GM18505 (cell line): ENCODE data around the gene IGSF11.
"Not testable (repeated sequence)": the region's sequence is repeated elsewhere in the genome, so short reads cannot be mapped to it uniquely, and the experiment has no call there.

Experiments used
- ATAC-seq: cut with Tn5 transposase; IDR thresholded peaks from one replicate; pipeline ENCODE4 v1.9.1; 2021; ENCODE audit not compliant: unreplicated experiment
- POLR2A ChIP-seq: IDR thresholded peaks from 4 replicates; pipeline ENCODE4 v1.6.1; 2011; ENCODE audit warnings: borderline replicate concordance; ENCODE audit not compliant: insufficient read depth, insufficient read length; ENCODE audit errors: extremely low read depth

Gene IGSF11, protein sequence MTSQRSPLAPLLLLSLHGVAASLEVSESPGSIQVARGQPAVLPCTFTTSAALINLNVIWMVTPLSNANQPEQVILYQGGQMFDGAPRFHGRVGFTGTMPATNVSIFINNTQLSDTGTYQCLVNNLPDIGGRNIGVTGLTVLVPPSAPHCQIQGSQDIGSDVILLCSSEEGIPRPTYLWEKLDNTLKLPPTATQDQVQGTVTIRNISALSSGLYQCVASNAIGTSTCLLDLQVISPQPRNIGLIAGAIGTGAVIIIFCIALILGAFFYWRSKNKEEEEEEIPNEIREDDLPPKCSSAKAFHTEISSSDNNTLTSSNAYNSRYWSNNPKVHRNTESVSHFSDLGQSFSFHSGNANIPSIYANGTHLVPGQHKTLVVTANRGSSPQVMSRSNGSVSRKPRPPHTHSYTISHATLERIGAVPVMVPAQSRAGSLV

DNA sequence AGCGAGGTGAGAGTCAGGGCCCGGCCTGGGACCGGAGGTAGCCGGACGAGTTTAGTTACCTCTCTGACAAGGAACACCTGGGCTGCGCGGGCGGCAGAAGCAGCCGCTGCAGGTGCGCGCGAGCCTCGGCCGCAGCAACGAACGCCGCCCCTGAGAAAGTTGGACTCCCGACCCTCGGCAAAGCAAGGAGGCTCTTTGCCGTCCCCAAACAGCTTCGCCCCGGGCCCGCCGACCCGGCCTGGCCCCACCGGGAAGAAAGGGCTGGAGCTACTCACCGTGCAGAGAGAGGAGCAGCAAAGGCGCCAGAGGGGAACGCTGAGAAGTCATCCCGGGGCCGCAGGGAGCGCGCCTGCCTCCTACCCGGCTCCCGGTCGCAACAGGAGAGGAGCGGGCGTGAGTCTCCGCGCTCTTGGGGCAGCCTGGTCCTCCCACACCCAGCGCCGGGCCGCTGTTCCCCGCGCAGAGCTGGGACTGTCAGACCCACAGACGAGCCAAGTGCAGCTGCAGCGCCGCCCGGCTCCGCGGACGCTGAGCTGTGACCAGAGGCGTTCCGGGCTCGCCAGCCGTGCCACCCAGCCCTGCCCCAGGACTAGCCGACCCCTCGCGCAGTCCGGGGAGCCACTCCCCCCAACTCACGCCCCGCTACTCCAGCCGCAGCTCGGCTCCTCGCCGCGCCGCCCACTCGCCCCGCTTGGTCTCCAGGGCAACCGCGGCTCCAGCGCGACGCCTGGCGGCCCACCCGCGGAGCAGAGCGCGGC is at the start of gene IGSF11:
IGSF11 (minus strand) TSS at position 591 of the 758 bp plus-strand sequence; CDS start at position 327, 264 bp downstream.
- TF ChIP-seq POLR2A = no peak
- ATAC-seq = peak; percentile 98

- TF ChIP-seq POLR2A = no peak
- no peak for ATAC-seq
Observed at GRCh38 chr3:119080364-119080763, 45.7 kb upstream of the IGSF11 start.

DNA sequence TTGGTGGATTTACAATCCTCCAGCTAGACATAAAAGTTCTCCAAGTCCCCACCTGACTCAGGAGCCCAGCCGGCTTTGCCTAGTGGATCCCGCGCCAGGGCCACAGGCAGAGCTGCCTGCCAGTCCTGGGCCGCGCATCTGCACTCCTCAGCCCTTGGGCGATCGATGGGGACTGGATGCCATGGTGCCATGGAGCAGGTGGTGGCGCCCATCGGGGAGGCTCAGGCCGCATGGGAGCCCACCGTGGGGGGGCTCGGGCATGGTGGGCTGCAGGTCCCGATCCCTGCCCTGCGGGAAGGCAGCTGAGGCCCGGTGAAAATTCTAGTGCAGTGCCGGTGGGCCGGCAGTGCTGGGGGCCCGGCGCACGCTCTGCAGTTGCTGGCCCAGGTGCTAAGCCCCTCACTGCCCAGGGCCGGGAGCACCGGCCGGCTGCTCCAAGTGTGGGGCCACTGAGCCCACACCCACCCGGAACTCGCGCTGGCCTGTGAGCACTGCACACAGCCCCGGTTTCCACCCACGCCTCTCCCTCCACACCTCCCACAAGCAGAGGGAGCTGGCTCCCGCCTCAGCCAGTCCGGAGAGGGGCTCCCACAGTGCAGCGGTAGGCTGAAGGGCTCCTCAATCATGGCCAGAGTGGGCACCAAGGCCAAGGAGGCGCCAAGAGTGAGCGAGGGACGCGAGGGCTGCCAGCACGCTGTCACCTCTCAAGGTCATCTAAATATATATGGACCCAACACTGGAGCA is 38.8 kb upstream of the IGSF11 start:
- no peak for ATAC-seq
- TF ChIP-seq POLR2A = no peak

DNA sequence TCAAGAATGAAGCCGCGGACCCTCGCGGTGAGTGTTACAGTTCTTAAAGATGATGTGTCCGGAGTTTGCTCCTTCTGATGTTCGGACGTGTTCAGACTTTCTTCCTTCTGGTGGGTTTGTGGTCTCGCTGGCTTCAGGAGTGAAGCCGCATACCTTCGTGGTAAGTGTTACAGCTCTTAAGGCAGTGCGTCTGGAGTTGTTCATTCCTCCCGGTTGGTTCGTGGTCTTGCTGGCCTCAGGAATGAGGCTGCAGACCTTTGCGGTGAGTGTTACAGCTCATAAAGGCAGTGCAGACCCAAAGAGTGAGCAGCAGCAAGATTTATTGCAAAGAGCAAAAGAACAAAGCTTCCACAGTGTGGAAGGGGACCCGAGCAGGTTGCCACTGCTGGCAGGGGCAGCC is 37.8 kb upstream of the IGSF11 start:
- not testable (repeated sequence) for ATAC-seq

GRCh38 chr3:119069725-119070124 is 35.1 kb upstream of the IGSF11 start:
- ATAC-seq = no peak
- no peak for TF ChIP-seq POLR2A

GRCh38 chr3:119063471-119063870 is 28.8 kb upstream of the IGSF11 start:
- no peak for ATAC-seq
- no peak for TF ChIP-seq POLR2A

GRCh38 chr3:119062892-119063291 is 28.2 kb upstream of the IGSF11 start:
- no peak for ATAC-seq
- TF ChIP-seq POLR2A = no peak

- ATAC-seq = no peak
- TF ChIP-seq POLR2A = no peak
Observed at GRCh38 chr3:119044593-119044992, 9.9 kb upstream of the IGSF11 start.

- ATAC-seq = no peak
- TF ChIP-seq POLR2A = no peak
Observed at GRCh38 chr3:119042162-119042561, 7.5 kb upstream of the IGSF11 start.

GRCh38 chr3:119035014-119035346 is 334 bp upstream of the IGSF11 start:
- TF ChIP-seq POLR2A = no peak
- no peak for ATAC-seq

DNA sequence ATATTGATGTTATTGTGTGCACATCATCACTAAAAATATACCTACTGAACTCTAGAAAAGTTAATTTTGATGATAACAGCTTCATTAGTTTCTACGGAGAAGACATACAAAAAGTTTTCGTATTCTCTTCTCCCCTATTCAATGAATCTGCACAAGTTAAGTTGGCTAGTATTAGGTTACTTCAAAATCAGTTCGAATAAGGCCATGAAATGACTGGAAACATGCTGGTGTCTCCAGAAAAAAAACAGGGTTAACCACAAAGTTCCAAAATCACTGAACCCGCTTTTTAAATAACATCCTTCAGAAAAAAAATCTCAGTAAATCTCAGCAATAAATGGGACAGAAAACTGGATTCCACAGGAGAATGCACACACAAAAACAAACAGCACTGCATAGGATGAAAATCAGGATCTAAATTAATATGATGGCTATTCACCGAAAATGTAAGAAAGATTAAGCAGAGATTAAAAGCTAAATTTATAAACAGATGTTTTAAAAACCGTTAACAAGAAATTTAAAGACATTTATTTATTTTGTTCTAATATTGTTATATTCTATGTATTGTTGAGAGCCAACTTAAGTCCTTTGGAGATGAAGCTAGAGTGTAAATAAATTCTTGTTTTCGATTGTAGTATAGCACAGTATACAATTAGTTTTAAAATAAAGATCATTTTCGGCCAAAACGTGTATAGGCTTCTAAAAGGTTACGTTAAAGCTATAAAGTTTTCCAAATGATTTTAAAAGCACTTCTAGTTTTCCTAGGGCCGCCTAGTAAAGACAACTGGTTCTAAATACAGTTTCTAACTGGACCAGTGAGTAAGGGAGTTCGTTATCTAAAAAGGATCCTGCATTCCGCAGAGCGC is 1.0 kb downstream of the IGSF11 start:
- no peak for ATAC-seq
- TF ChIP-seq POLR2A = no peak

- no peak for TF ChIP-seq POLR2A
- ATAC-seq = no peak
Observed at GRCh38 chr3:119025171-119025795, 9.4 kb downstream of the IGSF11 start.
